Jurkat, Clone E6-1 (cell line): ENCODE results near the gene GTF2IRD1.
"Not testable (repeated sequence)": the region's sequence is repeated elsewhere in the genome, so short reads cannot be mapped to it uniquely, and the experiment has no call there.

Experiments used
- DNase-seq: peaks from one replicate; pipeline ENCODE4 v3.0.0-alpha.2; 2011; ENCODE audit warnings: low read depth, low spot score
- H3K4me3 ChIP-seq: 2 replicates; pipeline ENCODE4 v1.5.1; 2011; ENCODE audit warnings: mild to moderate bottlenecking, low read length, control low read depth, moderate library complexity

GTF2IRD1 gene

DNA sequence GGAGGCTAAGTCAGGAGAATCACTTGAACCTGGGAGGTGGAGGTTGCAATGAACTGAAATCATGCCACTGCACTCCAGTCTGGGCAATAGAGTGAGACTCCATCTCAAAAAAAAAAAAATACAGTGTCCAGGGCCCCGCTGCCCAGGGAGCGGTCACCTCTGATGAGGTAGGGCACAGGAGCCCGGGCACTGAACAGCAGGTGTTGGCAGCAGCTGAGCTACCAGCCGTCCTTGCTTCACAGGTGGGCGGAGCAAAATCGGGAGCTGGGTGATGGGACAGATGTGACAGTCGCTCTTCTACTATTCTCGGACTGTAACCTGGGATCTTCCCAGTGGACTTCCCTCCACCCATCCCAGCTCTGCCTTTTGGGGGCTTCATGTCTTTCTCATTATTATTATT, 49.4 kb downstream of the GTF2IRD1 start:
- no peak for DNase-seq
- no peak overlapping the region for H3K4me3 ChIP-seq

DNA sequence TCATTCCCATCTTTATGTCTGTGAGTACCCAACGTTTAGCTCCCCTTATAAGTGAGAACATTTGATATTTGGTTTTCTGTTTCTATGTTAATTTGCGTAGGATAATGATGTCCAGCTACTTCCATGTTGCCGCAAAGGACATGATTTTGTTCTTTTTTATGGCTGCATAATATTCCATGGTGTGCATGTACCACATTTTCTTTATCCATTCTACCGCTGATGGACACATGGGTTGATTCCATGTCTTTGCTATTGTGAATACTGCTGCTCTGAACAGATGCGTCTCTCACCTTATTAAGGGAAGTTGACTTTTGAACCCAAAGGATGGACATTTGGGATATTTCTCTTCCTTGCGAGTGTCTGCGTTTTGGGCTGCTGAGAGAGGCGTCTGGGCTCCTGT, 50.2 kb downstream of the GTF2IRD1 start:
- no peak overlapping the region for H3K4me3 ChIP-seq
- DNase-seq: no peak

DNA sequence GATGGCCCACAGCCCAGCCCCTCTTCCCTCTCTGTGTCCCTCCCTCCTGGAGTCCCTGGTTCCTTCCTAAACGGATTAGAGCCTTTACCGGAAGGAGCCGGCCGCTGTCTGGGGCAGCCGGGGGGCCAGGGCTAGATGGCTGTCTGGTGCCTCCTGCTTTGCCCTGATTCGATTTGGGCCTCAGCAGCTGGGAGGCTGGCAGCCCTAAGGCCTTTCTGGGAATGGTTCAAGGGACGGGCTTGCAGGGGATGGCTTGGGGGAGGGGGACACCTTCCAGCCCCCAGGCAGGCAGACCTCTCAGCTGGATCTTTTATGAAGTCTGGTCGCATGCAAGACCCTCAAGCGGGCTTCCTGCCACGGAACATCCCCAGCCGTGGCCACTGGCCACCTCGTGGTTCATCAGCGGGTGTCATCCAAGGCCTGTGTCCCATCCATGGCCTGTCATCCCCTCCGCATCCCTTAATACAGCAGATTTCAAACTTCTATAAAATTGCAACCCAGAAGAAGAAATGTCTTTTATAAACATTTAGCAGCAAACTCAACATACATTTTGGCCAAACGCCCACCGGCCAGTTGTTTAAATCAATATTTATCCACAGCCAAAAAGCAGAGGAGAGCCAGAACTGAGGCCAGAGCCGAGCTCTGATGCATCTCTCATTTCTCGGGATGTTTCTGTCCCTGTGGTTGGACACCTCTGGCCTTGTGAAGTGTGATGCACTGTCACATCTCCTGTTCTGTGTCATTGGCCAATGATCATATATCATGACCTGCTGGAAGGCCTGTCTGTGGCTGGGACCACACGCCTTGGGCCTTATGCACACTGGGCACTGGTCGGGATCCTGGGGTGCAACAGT, 52.0 kb downstream of the GTF2IRD1 start:
- DNase-seq: no peak
- H3K4me3 ChIP-seq: no peak overlapping the region

DNA sequence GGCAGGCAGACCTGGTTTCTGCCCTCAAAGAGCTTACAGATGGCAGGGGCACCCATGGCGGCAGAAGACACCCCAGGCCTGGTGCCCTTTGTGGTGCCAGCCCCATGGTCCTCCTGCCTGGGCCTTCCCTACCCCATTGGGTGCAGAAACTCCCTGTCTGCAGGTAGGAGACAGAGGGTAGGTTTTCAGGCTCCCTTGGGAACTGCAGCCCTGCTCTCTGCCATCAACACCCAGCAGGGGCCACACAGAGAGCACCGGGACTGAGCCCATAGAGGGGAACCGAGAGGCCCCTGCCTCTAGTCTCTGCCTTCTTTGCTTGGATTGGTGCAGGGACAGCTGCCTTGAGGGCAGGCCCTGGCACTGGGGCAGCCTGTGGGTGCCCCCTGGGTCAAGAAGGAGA, 52.6 kb downstream of the GTF2IRD1 start:
- no peak overlapping the region for H3K4me3 ChIP-seq
- DNase-seq: no peak

DNA sequence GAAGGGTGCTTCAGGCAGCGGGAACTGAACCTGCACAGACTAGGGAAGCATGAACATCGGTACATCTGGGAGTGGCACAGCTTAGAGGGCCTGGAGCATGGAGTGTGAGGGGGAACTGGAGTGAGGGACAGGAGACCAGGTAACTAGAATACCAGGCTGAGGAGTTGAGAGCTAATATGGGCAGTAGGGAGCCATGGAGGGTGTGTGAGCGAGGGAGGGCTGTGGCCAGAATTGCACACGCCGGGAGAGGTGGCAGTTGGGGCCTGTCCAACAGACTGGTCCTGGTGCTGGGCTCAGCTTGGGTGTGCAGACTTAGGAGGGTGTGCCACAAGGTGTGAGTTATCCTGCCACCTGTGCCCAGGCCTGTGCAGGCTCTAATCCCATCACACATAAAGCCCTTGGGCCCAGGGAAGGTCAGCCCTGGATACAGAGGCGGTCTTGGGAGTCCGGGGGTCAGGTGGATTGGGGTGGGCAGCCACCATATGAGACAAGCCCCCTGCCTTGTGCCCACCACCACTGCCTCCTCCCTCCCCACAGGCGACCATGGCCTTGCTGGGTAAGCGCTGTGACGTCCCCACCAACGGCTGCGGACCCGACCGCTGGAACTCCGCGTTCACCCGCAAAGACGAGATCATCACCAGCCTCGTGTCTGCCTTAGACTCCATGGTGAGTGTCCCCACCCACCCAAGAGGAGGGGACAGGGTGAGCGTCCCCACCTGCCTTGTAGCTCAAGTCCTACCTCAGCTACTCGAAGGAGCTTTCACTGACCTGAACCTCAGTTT, 54.0 kb downstream of the GTF2IRD1 start:
- H3K4me3 ChIP-seq: no peak overlapping the region
- DNase-seq: no peak

DNA sequence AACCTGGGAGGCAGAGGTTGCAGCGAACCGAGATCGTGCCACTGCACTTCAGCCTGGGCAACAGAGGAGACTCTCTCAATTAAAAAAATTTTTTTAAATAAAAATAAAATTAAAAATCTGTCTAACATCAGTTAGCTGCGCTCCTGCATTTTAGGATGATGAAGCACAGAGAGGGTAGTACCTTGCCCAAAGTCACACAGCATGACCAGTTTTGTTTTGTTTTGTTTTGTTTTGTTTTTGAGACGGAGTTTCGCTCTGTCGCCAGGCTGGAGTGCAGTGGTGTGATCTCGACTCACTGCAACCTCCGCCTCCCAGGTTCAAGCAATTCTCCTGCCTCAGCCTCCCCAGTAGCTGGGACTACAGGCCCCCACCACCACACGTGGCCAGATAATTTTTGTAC, 55.7 kb downstream of the GTF2IRD1 start:
- H3K4me3 ChIP-seq, DNase-seq: not testable (repeated sequence)

DNA sequence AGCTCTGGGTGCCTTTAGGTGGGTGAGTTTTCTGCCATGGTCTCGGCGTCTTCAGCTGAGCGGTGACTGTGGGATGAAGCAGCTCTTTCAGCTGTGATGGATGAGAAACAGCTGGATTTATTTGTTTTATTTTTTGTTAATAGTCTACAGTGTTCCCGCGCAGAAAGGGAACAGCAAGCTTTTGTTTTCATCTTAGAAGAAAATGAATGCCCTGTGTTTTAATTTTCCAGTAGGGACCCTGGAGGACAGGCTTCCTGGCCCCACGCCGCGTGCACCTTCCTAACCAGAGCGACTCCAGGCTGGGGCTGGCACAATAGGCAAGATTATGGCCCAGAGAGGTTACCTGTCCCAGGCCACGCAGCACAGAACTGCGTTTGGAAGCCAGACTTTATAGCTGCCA, 57.6 kb downstream of the GTF2IRD1 start:
- H3K4me3 ChIP-seq: no peak overlapping the region
- DNase-seq: no peak

DNA sequence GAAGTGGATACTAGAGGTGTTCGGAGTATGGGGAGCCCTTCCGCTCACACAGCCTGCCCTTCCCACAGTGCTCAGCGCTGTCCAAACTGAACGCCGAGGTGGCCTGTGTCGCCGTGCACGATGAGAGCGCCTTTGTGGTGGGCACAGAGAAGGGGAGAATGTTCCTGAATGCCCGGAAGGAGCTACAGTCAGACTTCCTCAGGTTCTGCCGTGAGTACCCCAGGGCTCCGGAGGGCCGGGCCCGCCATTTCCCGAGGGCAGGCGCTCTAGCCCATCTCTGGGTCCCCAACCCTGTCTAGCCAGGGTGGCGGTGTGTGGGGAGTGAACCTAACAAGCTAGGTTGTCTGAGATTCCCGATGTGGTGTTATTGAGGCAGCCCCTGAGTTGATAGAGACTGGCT, 59.1 kb downstream of the GTF2IRD1 start:
- no peak for DNase-seq
- no peak overlapping the region for H3K4me3 ChIP-seq

DNA sequence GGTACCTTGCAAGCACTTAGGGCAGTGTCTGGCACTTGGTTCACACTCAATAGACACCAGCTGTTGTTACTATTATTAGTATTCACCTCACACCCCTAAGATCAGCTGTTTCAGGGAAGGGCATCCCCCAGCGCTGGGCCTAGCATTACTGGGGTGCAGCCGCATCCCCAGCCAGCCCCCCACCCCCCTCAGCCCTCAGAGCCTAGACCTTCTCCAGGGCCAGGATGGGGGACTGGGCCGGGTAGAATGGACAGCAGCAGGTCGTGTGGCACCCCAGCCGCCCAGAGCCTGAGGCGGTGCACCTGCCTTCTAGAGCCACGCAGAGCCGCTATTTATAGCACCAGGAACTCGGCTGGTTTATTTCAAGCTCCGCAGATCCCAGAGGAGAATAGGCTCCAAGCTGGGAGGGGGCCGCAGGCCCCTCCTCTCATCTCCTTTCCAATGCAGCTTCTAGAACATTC, 60.5 kb downstream of the GTF2IRD1 start:
- no peak for DNase-seq
- no peak overlapping the region for H3K4me3 ChIP-seq

DNA sequence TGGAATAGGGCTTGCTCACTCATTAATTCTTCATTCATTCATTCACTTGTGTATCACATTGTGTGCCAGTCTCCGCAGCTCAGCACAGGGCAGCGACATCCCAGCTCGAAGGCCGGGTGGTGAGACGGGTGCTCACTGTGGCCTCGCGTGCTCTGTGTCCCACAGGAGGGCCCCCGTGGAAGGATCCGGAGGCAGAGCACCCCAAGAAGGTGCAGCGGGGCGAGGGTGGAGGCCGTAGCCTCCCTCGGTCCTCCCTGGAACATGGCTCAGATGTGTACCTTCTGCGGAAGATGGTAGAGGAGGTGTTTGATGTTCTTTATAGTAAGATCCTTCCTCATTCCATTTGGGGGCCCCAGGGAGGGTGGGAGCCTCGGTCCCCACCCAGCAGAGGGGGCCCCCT, 61.6 kb downstream of the GTF2IRD1 start:
- H3K4me3 ChIP-seq: no peak overlapping the region
- no peak for DNase-seq

DNA sequence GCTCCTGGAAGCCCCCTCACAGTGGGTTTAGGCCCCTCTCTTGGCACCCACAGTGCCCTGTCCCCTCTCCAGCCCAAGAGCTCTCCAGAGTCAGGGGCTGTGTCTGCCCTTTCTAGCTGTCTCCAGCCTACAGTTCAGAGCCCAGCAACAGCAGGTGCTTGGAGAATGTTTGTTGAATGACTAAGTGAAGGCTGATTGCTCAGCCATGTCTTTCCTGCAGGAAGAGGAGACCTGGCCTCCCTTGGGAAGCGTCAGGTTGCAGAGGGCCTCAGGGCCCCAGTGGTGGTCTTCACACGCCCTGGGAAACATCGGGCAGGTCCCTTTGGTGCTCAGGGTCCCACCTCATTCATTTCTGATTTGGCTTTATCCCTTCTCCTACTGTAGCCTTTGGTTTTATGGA, 62.5 kb downstream of the GTF2IRD1 start:
- no peak overlapping the region for H3K4me3 ChIP-seq
- DNase-seq: no peak

DNA sequence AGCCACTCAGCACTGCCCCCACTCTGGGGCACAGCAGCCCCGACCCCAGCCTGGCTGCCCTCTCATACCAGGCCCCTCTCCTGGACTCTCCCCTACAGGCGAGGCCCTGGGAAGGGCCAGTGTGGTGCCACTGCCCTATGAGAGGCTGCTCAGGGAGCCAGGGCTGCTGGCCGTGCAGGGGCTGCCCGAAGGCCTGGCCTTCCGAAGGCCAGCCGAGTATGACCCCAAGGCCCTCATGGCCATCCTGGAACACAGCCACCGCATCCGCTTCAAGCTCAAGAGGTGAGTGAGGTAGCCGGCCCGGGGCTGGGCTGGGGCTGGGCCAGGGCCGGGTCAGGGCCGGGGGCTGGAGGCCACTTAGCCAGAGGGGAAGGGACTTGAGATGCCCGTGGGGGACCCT, 64.3 kb downstream of the GTF2IRD1 start:
- DNase-seq: no peak
- no peak overlapping the region for H3K4me3 ChIP-seq

DNA sequence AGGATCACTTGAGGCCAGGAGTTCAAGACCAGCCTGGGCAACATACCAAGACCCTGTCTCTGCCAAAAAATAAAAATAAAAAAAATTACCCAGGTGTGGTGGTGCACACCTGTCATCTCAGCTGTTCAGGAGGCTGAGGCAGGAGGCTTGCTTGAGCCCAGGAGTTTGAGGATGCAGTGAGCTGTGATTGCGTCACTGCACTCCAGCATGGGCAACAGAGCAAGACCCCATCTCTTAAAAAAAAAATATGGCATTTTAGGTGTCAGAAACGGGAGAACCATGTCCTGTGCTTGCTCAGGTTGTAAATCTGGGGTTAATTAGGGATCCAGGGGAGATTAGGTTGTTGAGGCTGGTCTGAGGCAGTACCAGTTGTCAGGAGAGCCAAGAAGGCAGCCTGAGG, 64.9 kb downstream of the GTF2IRD1 start:
- DNase-seq: no peak
- no peak overlapping the region for H3K4me3 ChIP-seq

DNA sequence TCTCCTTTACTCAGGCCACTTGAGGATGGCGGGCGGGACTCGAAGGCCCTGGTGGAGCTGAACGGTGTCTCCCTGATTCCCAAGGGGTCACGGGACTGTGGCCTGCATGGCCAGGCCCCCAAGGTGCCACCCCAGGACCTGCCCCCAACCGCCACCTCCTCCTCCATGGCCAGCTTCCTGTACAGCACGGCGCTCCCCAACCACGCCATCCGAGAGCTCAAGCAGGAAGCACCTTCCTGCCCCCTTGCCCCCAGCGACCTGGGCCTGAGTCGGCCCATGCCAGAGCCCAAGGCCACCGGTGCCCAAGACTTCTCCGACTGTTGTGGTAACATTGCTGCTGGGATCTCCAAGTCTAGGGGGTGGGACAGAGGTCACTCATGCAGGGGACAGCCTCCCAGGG, 65.7 kb downstream of the GTF2IRD1 start:
- H3K4me3 ChIP-seq: no peak overlapping the region
- DNase-seq: no peak

DNA sequence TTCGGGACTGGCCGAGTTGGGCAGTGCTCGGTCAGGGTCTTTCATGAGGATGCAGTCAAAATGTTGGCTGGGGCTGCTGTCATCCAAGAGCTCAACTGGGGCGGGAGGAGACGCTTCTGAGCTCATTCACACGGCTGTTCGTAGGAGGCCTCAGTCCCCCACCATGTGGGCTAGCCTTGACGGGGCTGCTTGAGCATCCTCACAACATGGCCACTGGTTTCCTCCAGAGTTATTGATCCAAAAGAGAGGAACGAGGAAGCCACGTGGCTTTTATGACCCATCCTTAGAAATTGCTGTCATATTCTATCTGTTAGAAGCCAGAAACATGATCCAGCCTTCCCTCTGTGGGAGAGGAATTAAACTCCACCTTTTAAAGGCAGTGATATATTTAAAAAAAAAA, 68.1 kb downstream of the GTF2IRD1 start:
- DNase-seq: no peak
- H3K4me3 ChIP-seq: no peak overlapping the region

DNA sequence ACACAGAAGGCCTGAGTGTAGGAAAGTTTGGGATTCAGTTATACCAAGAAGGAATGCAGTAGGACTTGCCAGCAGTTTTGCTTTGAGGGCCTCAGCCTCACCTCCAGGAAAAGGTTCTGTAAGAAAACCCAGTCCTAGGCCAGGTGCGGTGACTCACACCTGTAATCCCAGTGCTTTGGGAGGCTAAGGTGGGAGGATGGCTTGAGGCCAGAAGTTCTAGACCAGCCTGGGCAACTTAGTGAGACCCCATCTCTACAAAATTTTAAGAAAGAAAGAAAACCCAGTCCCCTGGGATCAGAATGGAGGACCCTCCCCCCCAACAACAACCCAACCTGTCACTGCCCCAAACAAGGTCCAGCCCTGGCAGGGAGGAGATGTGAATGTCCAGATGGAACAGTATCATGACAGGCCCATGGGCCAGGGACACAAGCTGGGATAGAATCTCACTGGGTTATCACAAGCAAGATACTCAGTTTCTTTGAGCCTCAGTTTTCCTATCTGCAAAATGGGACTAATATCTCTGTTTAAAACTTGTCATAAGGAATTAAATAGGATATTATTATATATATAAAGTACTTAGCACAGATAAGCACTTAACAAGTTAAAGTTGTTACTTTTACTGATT, 68.7 kb downstream of the GTF2IRD1 start:
- H3K4me3 ChIP-seq: no peak overlapping the region
- no peak for DNase-seq

DNA sequence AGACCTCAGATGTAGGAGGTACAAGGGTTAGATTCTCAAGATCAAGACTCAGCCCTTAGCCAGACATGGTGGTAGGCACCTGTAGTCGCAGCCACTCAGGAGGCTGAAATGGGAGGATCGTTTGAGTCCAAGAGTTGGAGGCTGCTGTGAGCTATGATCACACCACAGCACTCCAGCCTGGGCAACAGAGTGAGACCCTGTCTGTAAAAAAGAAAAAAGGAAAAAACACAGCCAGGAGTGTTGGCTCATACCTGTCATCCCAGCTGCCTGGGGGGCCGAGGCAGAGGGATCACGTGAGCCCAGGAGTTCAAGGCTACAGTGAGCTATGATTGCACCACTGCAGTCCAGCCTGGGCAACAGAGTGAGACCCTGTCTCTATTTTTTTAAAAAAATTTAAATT, 69.3 kb downstream of the GTF2IRD1 start:
- no peak for DNase-seq

DNA sequence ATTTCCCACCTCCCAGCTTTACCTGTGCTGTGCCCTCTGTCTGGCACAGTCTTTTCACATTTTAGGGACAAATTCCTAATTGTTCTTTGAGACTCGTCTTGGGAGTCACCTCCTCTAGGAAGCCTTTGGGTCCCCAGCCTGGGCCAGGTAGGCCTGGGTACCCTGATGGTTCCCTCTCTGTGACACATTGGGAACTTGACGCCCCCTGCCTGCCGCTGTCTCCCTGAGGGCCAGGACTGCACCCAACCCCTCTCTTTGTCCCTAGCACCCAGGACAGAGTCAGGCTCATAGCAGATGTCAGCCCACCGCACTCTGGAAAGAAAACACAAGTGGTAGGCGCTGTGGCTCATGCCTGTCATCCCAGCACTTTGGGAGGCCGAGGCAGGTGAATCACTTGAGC, 71.4 kb downstream of the GTF2IRD1 start:
- H3K4me3 ChIP-seq: no peak overlapping the region
- no peak for DNase-seq

More for the DNA sequence above, 69.3 kb downstream of the GTF2IRD1 start:
- no peak overlapping the region for H3K4me3 ChIP-seq

DNA sequence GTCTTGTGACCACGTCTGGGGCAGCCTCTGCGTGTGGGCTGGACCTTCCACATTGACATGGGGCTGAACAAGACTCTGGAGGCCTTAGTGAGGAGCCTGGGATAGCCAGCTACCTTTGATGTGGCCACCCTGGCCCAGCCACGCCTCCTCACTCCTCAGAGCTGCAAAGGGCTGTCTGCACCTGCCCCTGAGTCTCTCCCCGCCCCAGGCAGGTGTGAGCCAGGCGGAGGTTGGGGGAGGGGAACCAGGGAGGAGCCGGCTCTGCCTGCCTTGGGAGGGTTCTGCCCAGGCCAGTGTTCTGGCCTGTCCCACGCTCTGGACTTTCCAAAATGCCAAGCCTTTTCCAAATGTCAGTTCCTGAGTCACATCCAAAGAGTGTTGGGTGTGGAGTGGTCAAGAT, 72.2 kb downstream of the GTF2IRD1 start:
- DNase-seq: no peak
- no peak overlapping the region for H3K4me3 ChIP-seq

DNA sequence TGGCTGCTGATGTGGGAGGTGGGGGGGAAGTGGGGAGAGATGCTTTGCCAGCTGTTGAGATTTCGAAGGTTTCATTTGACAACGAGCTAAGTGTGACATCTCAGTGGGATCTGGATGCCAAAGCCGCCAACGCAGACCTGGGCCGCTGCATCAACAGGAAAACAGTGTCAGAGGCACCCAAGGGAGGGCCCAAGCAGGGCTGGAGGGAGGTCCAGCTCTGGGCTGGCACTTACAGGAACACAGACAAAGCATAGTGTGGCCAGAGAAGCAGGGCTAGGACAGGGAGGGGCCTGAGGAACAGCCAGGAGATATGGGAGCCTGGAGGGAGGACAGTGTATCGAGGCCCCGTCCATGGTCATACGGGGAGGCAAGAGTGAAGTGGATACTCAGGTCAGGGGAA, 73.1 kb downstream of the GTF2IRD1 start:
- DNase-seq: no peak
- H3K4me3 ChIP-seq: no peak overlapping the region
